IPS-NIHi11 (cell line): ENCODE measurements around the gene C22orf15.
"Not testable (repeated sequence)": the region's sequence is repeated elsewhere in the genome, so short reads cannot be mapped to it uniquely, and the experiment has no call there.

Experiments
- DNase-seq: peaks from one replicate; pipeline ENCODE4 v3.0.0; 2012; ENCODE audit warnings: mixed read lengths, low spot score

C22orf15 gene, protein sequence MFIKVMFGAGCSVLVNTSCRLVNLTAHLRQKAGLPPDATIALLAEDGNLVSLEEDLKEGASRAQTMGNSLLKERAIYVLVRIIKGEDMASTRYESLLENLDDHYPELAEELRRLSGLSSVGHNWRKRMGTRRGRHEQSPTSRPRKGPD

DNA sequence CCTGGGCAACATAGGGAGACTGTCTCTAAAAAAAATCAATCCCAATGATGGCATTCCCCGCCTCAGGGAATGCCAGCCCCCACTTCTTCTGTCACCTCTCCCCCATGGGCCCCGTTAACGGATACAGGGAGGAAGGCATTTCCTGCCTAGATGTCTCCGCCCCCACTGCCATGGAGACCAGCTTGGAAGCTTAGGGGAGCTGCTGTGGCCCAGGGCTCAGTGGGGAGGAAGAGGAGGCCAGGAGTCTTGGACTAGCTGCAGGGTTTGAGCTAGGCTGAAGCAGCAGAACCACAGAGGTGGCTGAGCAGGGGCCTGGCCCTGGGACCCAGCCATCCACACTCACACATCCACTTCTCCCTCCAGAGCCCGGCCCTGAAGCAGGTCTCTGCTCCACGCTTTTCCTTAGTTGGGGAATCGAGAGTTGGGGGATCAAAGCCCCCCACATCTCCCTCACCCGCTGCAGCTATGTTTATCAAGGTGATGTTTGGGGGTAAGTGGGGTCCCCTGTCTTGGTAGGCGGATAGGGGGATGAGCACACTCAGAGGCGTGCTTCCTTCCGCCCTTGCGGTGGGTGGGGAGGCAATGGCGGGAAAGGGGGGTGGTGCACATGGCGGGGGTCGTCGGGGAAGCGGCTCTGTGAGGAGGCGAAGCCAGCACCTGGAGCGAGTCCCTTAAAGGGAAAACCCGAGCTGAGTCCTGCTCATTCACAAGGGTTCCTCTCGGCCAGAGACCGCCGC lies at the start of gene C22orf15:
Gene C22orf15, plus strand, starts transcription at position 149 of the 737 bp plus-strand sequence. Its CDS starts 317 bp downstream, at position 466.
- peak; percentile 57 for DNase-seq

DNA sequence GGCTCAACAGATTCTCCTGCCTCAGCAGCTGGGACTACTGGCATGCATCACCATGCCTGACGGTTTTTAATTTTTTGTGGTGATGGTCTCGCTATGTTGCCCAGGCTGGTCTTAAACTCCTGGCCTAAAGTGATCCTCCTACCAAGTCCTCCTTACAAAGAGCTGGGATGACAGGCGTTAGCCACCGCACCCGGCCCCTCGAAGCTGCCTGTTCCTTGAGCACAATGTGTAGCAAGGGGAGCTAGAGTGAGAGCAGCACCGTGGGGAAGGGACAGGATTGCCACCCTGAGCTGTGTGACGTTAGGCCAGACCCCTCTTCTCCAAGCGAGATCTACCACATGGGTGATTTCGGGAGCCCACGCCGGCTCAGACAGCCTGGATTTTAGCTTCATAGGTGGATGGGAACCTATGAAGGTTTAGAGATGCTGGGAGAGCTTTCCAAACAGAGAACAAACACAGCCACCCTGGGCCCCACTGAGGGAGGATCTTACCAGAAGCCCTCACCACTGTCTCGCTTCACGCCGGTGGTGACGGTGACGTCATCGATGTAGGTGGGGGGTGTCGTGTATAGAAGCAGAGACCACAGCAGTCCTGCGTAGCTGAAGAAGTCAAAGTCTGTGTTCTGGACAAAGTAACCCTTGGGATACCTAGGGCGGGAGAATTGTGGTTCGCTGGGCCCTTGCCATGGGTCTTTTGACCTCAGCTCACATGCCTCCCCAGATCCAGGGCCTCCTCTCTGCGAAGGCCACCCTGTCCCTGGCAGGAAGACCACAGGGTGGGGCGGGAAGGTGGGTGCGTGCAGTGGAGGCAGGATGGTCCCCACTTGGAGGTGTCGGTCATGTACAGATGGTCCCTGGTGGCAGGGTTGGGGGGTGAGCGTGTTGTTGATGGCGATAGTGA lies 48.8 kb upstream of the C22orf15 start:
- no peak for DNase-seq

DNA sequence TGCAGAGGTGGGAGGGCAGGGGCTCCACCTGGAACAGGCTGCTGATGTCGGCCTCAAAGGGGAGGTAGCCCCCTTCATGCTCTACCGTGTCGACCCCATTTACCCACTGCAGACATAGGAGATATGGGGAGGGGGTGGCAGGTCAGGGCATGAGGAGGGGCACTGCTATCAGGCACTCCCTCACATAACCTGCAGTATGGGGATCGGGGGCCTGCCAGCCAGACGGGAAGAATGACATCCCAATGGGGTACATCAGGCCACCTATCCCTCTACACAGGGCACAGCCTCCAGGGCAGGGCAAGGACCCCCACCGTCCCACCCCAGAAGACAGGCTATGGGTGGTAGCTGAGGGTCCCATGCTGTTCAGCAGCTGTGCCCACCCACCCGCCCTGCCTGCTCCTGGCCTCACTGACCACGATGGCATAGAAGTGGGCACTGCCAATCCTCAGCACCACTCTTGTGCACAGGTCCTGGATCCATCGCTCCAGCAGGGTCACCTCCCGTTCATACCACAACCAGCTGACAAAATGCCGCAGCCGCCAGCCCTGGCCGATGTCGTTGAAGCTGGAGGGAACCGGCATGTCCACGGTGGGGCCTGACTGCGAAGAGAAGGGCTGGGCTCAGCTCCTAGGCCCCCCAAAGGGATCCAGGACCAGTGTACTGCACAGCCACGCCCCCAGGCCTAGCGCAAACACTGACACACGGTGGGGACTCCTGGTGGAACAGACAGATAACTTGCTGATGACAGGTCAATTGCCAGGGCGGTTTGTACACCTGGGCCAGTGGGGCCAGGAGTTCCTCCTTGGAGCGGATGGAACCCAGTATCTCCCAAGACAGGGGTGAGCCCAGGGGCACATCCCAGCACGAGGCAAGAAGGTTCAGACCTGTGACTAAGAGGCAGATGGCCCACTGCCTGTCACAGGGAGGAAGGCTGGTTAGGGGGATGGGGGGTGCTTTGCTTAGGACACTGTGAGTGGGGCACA lies 47.9 kb upstream of the C22orf15 start:
- no peak for DNase-seq

DNA sequence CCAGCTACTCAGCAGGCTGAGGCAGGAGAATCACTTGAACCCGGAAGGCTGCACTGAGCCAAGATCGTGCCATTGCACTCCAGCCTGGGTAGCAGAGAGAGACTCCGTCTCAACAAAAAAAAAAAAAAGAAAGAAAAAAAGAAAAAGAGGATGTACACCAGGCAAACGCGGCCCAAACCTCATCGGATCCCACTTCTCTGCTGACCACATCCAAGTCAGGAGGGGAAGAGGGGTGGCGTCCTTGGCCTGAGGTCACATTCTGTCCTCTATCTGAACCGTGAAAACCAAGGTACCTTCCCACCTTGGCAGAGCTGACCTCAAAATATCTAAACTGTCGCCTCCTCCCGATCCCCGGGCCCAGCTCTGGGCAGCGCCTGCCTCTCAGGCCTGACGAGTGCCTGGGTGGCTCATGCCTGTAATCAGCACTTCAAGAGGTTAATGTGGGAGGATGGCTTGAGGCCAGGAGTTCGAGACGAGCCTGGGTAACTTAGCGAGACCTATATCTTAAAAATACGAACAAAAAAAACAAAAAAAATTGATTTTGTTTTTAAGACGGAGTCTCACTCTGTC lies 46.9 kb upstream of the C22orf15 start:
- no peak for DNase-seq

DNA sequence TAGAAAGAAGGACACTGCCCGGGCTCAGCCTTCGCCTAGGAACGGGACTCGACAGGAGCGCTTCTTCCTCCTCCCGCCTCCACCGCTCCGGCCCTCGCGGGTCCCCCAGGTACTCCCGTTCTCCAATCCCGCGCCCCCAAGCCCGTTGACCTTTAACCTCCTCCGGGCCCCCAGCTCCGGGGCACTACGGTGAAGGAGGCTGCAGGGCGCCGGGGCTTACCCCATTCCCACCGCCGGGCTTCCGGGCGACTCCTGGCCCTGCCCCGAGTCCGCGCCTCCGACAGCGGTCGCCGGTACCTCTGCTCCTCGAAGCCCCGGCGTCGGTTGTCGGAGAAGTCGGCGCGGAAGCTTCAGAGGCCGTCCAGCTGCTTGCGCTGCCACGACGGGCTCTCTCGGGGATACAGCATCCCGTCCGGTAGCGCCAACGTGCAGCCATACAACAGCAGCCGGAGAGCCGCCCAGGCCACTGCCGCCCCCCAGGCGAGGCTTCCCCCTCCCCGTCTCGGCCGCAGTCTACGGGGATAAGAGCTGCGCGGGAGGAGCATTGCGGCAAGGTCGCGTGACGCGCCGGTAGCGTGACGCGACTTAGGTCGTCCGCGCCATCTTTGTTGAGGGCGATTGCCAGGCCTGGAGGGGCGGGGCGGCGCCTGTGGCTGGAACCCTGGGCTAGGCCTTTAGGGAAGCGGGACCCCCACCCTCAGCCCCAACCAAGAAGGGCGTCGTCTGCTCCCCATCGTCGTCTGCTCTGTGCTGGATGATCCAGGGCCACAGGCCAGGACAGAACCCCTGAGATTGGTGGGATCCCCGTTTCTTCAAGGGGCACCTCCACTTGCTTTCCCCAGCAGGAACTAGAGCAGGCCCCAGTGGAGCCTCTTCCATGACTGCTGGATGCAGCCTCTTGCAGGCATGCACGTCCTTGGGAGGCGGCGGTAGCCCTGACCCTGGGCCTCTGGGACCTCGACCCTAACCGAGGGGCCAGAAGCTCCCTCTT lies 45.7 kb upstream of the C22orf15 start:
- DNase-seq = peak; percentile 97

DNA sequence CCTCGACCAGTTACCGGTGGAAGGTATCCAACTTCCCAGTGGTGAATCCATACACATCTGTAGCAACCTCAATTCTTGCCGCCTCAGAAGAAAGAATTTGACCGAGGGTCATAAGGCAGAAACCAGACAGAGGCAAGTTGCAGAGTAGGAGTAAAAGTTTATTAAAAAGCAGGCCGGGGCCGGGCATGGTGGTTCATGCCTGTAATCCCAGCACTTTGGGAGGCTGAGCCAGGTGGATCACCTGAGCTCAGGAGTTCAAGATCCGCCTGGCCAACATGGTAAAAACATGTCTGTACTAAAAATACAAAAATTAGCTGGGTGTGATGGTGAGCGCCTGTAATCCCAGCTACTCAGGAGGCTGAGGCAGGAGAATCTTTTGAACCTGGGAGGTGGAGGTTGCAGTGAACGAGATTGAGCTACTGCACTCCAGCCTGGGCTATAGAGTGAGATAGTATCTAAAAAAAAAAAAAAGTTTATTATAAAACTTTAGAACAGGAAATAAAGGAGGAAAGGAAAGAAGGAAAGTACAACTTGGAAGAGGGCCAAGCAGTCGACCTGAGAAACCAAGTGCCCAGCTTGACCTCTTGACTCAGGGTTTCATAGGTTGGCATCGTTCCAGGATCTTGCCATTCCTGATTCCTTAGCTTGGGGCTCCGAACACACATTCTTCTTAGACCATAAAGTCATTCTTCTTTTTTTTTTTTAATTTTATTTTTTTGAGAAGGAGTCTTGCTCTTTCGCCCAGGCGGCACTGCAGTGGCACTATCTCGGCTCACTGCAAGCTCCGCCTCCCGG lies 44.2 kb upstream of the C22orf15 start:
- no peak for DNase-seq

DNA sequence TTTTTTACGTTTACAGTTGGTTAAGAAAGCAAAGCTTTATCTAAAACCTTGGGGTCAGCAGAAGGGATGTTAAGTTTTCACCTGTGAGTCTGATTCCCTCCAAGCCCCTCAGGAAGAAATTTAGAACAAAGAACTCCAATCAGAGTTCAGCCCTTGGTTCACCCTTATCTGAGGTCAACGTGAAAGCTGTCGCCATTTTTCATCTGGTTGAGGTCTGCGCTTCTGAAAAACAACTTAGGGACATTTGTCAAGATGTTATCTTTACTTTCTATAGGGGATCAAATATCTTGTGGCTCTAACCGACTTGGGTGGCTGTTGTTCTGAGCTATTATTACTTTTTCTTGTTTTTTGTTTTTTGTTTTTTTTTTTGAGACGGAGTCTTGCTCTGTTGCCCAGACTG lies 41.9 kb upstream of the C22orf15 start:
- no peak for DNase-seq

DNA sequence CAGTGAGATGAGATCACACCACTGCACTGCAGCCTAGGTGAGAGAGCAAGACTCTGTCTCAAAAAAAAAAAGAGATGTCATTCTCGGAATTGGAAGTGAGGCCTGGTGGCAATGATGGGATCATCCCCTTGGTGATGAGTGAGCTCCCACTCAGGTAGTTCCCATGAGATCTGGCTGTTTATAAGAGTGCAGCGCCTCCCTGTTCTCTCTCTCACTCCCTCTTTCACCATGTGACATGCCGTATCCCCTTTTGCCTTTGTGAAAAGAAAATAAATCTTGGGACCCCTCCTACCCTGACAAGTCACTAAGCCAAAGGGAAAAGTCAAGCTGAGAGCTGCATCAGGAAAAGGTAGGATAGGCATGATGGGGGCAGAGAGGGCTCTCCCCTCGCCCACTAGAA lies 40.6 kb upstream of the C22orf15 start:
- DNase-seq = no peak

DNA sequence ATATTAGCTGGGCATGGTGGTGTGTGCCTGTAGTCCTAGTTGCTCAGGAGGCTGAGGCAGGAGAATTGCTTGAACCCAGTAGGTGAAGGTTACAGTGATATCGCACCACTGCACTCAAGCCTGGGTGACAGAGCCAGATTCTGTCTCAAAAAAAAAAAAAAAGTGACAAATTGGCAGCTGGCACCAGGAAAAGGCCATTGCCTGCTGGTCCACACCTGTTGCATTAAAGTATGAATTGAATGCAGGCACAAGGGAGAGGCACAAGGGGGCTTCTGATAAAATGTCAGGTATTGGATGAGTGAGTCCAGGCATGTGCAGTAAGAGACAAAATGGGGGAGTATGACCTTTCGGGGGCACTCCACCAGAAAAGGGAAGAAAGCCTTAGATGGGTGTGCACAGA lies 40.1 kb upstream of the C22orf15 start:
- no peak for DNase-seq

DNA sequence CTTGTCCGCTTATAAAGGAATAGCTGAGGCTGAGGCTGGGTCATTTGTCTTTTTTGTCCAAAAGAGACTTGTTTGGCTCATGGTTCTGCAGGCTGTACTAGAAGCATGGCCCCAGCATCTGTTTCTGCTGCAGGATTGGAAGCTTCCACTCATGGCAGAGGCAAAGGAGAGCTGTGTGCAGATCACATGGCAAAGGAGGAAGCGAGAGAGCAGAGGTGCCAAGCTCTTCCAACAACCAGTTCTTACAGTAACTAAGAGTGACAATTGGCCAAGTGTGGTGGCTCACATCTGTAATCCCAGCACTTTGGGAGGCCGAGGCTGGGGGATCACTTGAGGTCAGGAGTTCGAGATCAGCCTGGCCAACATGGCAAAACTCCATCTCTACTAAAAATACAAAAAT lies 34.7 kb upstream of the C22orf15 start:
- not testable (repeated sequence) for DNase-seq

DNA sequence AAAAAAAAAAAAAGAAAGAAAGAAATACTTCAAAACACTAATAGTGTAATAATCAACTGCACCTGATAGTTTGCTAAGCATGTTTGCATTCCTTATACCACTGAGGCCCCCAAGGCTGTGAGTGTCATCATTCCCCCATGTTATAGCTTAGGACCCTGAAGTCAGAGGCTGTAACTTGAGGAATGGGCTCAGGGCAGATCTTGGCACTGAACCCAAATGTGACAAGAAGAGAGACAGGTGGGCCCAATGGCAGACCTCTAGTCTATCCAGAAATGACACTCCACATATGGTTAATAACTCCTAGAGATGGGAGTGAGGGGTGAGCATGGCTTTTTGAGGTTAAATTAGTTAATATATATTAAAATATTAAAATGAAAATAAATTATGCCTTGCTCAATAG lies 25.1 kb upstream of the C22orf15 start:
- DNase-seq = no peak

DNA sequence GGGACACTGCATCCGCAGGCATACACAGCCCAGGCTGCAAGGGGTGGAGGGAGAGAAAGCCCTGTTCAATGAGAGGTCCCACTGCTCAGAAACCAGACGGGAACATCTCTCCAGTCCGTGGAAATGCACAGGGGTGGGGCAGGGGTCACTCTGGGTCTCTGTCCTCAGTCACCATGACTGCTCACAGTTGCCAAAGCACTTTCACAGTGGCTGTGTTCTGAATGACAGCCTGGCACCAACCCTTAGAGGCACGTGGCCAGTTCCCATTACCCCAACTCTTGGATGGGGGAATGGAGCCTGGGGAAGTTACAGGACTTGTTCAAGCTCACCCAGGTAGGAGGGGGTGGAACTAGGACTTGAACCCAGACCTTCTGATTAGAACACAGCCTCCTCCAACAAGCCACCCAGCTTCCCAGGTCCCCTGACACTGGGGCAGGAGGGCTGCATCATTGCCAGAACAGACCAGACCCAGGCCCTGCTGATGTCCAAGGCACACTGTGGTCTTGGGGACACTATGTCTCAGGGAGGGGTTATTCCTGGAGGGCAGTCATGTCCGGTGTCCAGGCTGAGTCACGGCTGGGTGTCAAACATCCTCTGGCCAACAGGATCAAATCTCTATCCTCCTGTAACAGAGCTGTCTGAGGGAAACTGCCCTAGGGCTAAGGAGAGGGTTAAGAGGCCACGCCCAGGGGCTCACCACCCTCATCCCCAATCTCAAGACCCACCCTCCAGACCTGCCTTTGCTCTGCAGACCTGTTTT lies 20.1 kb upstream of the C22orf15 start:
- no peak for DNase-seq

DNA sequence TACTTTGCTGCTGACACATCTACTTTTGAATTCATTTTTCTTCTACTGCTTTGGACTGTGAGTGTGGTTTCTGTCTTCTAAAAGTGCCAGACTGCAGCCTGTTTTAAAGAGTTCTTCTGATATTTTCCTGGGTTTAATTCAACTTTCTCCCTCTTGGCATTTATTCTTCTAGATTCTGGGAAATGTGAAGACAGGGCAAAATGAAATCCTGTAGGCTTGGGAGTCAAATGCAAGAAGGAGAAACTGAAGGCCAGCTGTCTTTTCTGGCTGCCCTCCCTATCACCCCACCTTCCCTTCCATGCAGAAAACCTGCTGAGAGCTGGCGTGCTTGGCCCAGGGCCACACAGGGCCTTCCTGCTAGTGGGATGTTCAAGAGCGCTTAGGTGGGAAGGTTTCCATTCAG lies 19.5 kb upstream of the C22orf15 start:
- no peak for DNase-seq

DNA sequence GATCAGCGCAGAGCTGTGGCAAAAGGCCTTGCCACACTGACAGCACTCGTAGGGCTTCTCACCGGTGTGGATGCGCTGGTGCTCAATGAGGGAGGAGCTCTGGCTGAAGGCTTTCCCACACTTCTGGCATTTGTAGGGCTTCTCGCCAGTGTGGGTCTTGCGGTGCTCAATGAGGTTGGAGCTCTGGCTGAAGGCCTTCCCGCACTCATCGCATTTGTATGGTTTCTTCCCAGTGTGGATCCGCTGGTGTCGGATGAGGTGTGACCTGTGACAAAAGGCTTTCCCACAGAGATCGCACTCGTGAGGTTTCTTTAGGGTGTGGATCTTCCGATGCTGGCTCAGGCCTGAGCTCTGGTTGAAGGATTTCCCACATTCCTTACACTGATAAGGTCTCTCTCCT lies 18.8 kb upstream of the C22orf15 start:
- DNase-seq = no peak

DNA sequence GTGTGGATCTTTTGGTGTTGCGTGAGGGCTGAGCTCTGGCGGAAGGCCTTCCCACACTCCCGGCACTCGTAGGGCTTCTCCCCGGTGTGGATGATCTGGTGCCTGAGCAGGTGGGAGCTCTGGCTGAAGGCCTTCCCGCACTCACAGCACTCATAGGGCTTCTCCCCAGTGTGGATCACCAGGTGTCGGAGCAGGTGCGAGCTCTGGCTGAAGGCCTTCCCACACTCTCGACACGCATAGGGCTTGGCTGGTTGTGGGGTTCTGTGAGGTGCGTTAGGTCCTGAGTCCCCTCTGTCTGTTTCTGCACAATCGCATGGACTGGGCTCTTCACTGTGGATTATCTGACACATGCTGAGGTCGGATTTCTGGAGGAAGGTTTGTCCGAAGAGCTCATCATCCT lies 18.3 kb upstream of the C22orf15 start:
- no peak for DNase-seq

DNA sequence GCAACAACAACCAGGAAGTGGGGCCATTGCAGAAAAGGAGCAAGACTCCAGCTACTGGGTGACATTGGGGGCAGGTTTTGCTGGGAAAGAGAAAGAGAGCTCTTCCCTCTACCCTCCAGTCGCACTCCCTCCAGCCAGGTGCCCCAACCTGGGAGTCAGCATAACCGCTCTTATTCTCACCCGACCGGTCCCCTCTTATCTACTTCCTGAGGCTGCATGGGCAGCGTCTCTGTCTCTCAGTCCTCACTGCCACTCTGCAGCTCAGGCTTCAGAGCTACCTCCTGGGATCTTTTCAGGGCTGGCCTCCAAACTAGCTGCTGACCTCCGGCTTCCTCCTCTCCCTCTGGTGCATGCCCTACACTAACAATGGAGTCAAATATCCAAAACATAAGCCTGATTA lies 17.0 kb upstream of the C22orf15 start:
- DNase-seq = no peak

DNA sequence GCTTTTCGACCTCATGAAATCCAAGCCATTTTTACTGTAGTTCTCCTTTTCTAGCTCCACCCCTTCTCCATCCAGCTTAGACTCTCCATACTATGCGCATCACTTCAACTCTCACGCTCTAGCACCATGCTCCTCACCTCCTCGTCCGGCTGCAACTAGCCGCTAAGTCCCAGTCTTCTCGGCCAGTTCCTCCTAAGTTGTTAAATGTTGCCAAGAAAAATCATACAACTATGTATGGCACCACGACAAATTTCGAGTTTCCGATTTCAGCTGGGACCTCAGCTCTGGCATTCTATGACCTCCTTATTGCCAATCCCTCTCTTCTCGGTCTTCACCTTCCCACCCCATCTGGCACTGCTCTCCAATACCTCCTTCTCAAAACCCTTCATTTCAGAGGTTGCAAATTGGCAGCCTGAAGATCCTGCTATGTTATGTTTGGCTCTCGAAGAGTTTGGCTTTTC lies 12.9 kb upstream of the C22orf15 start:
- DNase-seq = no peak

DNA sequence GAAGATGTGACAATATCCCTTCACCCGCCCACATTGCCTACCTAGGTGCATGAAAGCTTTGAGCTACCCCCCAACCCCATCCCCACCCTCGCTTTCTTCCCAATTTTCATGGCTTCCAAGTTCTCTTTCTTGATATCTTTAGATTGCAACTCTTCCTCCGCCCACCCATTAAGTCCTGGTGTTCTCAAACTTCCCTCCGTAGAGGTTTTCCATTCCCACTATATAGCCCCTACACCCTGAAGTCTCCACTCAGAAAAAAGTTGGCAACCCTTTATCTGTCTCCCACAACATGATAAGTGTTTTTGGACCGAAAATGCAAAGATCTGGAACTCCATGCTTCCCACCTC lies 12.4 kb upstream of the C22orf15 start:
- DNase-seq = no peak
